Naive thymus-derived CD8-positive, alpha-beta T cell (primary cell): ENCODE data around the gene CAMP. TPM values are rescaled to one million over a fixed set of nuclear protein-coding genes. Genes with fewer than 3 reads are reported as not detected.
"Not testable (repeated sequence)": the region's sequence is repeated elsewhere in the genome, so short reads cannot be mapped to it uniquely, and the experiment has no call there.

ENCODE experiments used
- ATAC-seq, 2 donors: fragments of 150-1000 bp; cut with Tn5 transposase in 1 of 2; sonication (Bioruptor Pico), chemical (Tn5 transposase) in 1 of 2; 1 replicate in 1 of 2; 2 replicates in 1 of 2; pipeline ENCODE4 v1.10.0; 2021; ENCODE audit warnings: mild to moderate bottlenecking in 2 of 2, moderate library complexity in 2 of 2
- POLR2A ChIA-PET: fragments of 350-600 bp; sonication (Branson Sonifier 250); formaldehyde crosslinking; loops from one replicate; lab custom pipeline; 2021; ENCODE audit warnings: antibody characterized with exemption; lab: Charles Lee
- DNase-seq, 10 donors: peaks; one replicate each; pipeline versions ENCODE4 v3.0.0 to v3.0.0-alpha.2; 2020 to 2022
- H3K27ac Mint-ChIP-seq, 10 donors: one replicate each; pipeline ENCODE4 v1.8.0; 2020 to 2022; ENCODE audit warnings: mild to moderate bottlenecking in 10 of 10, mixed read lengths in 10 of 10, moderate library complexity in 4 of 10, inconsistent platforms in 1 of 10
- H3K27me3 Mint-ChIP-seq, 5 donors: one replicate each; pipeline ENCODE4 v1.8.0; 2021 to 2022; ENCODE audit warnings: mixed read lengths in 5 of 5
- H3K36me3 Mint-ChIP-seq, 3 donors: one replicate each; pipeline ENCODE4 v1.8.0; 2020 to 2022; ENCODE audit warnings: mixed read lengths in 3 of 3, mild to moderate bottlenecking in 2 of 3, inconsistent platforms in 1 of 3
- H3K4me1 Mint-ChIP-seq, 4 donors: one replicate each; pipeline ENCODE4 v1.8.0; 2021 to 2022; ENCODE audit warnings: mixed read lengths in 4 of 4
- H3K4me3 Mint-ChIP-seq, 10 donors: one replicate each; pipeline ENCODE4 v1.8.0; 2020 to 2022; ENCODE audit warnings: mild to moderate bottlenecking in 10 of 10, mixed read lengths in 10 of 10, moderate library complexity in 6 of 10, inconsistent platforms in 1 of 10
- H3K9me3 Mint-ChIP-seq, 9 donors: one replicate each; pipeline ENCODE4 v1.8.0; 2020 to 2022; ENCODE audit warnings: mixed read lengths in 9 of 9, mild to moderate bottlenecking in 3 of 9, inconsistent platforms in 1 of 9, moderate library complexity in 1 of 9
- microRNA-seq: library from miRNA; unstranded; fragments of <30 nt; microRNA quantifications from one replicate; pipeline ENCODE4 v1.2.0, GENCODE V29; 2022; ENCODE audit warnings: borderline microRNAs expressed
- polyA plus RNA-seq, 3 donors: library from polyadenylated mRNA; unstranded; fragments of 300-500 nt; fragmentation: Illumina TruSeq; gene quantifications; one replicate each; pipeline ENCODE4 v1.2.3, GENCODE V29; 2021
- total RNA-seq, 8 experiments: library from RNA in 2 of 8; stranded (reverse) in 2 of 8; gene quantifications; one replicate each; pipeline ENCODE4 v1.2.3 and lab custom pipeline; 2021 to 2026

The CAMP gene
- total and polyA plus RNA-seq, 5 experiments from 2014 or later, result not detected

DNA sequence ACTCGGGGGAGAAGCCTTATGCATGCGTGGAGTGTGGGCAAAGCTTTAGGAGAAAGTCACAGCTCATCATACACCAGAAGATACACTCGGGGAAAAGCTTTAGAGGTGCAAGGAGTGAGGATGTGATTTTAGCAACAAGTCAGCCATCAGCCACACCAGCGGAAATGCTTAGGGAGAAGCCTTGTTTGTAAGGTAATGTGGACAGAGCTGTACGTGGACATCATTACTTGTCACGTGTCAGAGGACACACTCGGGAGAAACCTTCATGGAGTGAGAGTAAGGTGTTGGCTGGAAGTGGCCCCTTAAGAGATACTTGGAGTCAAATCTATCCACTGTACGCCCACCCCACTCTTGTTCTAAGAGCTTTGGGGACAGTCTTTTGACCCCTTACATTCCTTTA lies 46.3 kb downstream of the CAMP start:
- DNase-seq (peak in 1 of 10 donors; percentile 4), ATAC-seq (no peak)
- Mint-ChIP-seq H3K27me3 (no peaks in the 10 kb centered on the region), H3K9me3 (no peaks in the 10 kb centered on the region), H3K36me3 (peaks cover 0 to 18% (median 0%) of the 10 kb centered on the region in 3 donors), H3K4me3 (peak overlapping the region; percentile 65 to 89 (median 82)), H3K27ac (peak overlapping the region; percentile 84 to 99 (median 93)), H3K4me1 (peaks cover 20 to 38% (median 34%) of the 10 kb centered on the region in 4 donors)
- POLR2A ChIA-PET, result interaction anchor here (0.6 to 3.4 kb wide), 6 partner anchors 20 to 181 kb away, joined by 4 to 26 read pairs (median 5); partner anchors contain the start of genes NME6 and ZNF589

DNA sequence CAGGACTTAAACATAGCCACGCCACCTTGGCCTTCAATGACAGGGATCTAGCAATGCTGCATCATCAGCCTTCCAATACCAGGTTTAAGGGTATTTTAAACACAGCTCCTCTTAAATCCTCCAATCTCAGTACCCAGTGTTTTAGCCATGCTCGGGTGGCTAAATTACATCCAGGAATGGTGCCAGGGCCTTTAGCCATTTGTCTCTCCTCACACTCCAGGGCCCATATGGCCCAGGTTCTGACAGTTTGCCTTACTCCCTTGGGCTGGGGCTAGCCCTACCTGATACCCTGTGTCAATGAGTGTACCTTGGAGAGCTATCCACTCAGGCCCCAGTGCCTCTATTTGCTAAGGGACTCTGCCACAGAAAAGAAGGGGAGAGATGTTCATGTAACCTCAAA lies 47.0 kb downstream of the CAMP start:
- Mint-ChIP-seq H3K36me3 (peaks cover 0 to 16% (median 0%) of the 10 kb centered on the region in 3 donors), H3K27me3 (no peaks in the 10 kb centered on the region), H3K27ac (peak overlapping the region in 9 of 10 donors; percentile 41 to 94 (median 84)), H3K4me1 (peaks cover 20 to 38% (median 34%) of the 10 kb centered on the region in 4 donors), H3K9me3 (no peaks in the 10 kb centered on the region), H3K4me3 (peak overlapping the region in 5 of 10 donors; percentile 30 to 56 (median 43))
- ATAC-seq (no peak), DNase-seq (no peak)
- POLR2A ChIA-PET, result interaction anchor here (0.5 to 3.4 kb wide), 5 partner anchors 30 to 646 kb away, joined by 3 to 26 read pairs (median 5); partner anchors contain the start of genes CCDC51, NME6, TMA7 and ZNF589

DNA sequence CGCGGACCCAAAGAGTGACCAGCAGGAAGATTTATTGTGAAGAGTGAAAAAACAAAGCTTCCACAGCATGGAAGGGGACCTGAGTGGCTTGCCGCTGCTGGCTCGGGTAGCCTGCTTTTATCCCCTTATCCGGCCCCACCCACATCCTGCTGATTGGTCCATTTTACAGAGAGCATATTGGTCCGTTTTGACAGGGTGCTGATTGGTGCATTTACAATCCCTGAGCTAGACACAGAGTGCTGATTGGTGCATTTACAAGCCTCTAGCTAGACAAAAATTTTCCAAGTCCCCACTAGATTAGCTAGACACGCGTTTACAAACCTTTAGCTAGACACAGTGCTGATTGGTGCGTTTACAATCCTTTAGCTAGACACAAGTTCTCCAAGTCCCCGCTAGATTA lies 47.9 kb downstream of the CAMP start:
- H3K27ac Mint-ChIP-seq, result peak overlapping the region in 1 of 10 donors; percentile 2
- DNase-seq, H3K9me3 Mint-ChIP-seq, ATAC-seq, H3K4me3 Mint-ChIP-seq, H3K27me3 Mint-ChIP-seq: not testable (repeated sequence)
- peaks cover 20 to 38% (median 34%) of the 10 kb centered on the region in 4 donors for H3K4me1 Mint-ChIP-seq
- POLR2A ChIA-PET, result interaction anchor here (0.6 to 1.2 kb wide), 2 partner anchors 168 to 256 kb away, joined by 3 to 6 read pairs; partner anchors contain the start of genes CCDC51 and TMA7
- peaks cover 0 to 12% (median 0%) of the 10 kb centered on the region in 3 donors for H3K36me3 Mint-ChIP-seq

DNA sequence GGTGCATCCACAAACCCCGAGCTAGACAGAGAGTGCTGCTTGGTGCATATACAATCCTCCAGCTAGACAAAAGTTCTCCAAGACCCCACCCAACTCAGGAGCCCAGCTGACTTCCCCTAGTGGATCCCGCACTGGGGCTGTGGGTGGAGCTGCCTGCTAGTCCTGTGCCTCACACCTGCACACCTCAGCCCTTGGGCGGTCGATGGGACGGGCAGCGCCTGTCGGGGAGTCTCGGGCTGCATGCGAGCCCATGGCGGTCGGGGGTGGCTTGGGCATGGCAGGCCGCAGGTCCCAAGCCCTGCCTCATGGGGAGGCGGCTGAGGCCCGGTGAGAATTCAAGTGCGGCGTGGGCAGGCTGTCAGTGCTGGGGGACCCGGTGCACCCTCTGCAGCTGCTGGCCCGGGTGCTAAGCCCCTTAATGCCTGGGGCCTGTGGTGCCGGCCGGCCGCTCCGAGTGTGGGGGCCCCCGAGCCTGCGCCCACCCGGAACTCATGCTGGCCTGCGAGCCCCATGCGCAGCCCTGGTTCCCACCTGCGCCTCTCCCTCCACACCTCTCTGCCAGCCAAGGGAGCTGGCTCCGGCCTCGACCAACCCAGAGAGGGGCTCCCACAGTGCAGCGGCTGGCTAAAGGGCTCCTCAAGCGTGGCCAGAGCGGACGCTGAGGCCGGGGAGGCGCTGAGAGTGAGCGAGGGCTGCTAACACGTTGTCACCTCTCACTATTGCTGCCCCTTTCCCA lies 48.6 kb downstream of the CAMP start:
- no peak overlapping the region for H3K4me3 Mint-ChIP-seq
- POLR2A ChIA-PET, result interaction anchor here (0.7 kb wide), 1 partner anchor 168 kb away, joined by 4 read pairs; the partner anchor contains the start of genes CCDC51 and TMA7
- H3K27ac Mint-ChIP-seq, result no peak overlapping the region
- peaks cover 21 to 37% (median 33%) of the 10 kb centered on the region in 4 donors for H3K4me1 Mint-ChIP-seq
- no peak for ATAC-seq
- no peaks in the 10 kb centered on the region for H3K27me3 Mint-ChIP-seq
- H3K9me3 Mint-ChIP-seq, result no peaks in the 10 kb centered on the region
- no peak for DNase-seq
- peaks cover 0 to 5% (median 0%) of the 10 kb centered on the region in 3 donors for H3K36me3 Mint-ChIP-seq

DNA sequence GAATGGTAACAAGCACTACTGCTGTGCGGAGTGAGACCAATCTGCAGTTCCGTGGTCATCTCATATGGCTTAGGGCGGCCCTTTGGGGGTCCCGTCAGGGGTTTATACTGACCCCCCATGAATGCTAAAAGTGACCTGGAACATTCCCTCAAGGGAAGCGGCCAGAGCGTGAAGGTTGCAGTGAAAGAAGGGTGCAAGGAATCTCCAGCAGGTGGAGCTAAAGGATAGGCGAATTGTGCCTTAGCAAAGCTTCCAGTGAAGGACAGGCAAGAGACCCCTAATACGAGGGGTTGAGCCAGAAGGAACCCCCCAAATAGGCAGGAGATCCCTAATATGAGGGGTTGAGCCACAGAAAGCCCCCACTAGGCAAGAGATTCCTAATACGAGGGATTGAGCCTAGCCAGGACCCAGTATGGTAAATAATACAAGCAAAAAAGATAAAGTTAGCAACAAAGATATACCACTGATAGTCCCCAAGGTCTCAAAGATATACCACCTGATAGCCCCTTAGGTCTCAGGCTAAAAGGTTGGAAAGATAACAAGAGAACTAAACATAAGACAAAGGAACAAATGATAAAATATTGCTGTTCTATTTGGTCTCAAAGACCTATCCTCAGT lies 50.4 kb downstream of the CAMP start:
- Mint-ChIP-seq H3K4me1 (peaks cover 12 to 23% (median 21%) of the 10 kb centered on the region in 4 donors), H3K27me3 (no peaks in the 10 kb centered on the region), H3K27ac (peak overlapping the region in 3 of 10 donors; percentile 59 to 69 (median 68)), H3K4me3 (no peak overlapping the region), H3K9me3 (no peaks in the 10 kb centered on the region), H3K36me3 (no peaks in the 10 kb centered on the region)
- POLR2A ChIA-PET, result interaction anchor here (0.9 kb wide), 2 partner anchors 160 to 240 kb away, joined by 3 to 5 read pairs; no protein-coding TSS in a partner anchor
- ATAC-seq (peak in 1 of 2 donors; percentile 57), DNase-seq (peak in 9 of 10 donors; percentile 22 to 72 (median 58))

DNA sequence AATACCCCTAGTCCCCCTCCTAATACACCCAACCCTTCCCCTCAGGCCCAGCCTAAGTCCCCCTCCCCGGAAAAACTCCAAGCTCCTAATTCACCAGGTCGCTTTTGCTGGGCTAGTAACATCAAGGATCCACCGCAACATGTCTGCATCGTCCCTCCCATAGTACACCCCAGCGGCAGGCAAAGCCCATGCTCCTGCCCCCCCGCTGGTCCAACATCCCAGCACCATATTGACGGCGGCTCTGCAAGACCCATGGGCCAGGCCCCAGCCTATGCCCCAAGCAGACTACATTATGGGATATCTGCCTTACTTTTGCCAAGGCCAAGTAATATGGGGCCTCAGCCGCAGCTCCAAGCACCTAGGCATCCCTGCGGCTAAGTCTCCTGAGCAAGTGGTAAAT lies 51.2 kb downstream of the CAMP start:
- Mint-ChIP-seq H3K27me3 (no peaks in the 10 kb centered on the region), H3K9me3 (no peaks in the 10 kb centered on the region), H3K27ac (no peak overlapping the region), H3K4me3 (peak overlapping the region in 1 of 10 donors; percentile 14), H3K4me1 (peaks cover 8 to 16% (median 14%) of the 10 kb centered on the region in 4 donors), H3K36me3 (no peaks in the 10 kb centered on the region)
- DNase-seq, result no peak
- POLR2A ChIA-PET, result no interaction called here
- no peak for ATAC-seq

Small RNA genes lying within 50 kb of the gene (microRNA-seq; reads per million reads assigned to microRNA genes)
- gene MIR4443, result 4.8 reads per million, percentile 11 among the genes with 10 or more reads in this experiment

Other genes with a start within 250 kb of the CAMP start
- 10 to 100 TPM; 53.0 to 56.8 TPM for gene MAP4, start 207.1 kb upstream of the CAMP start, total RNA-seq
- 10 to 100 TPM; 17.8 to 29.5 (median 25.2) TPM for gene MAP4, start 207.1 kb upstream of the CAMP start, polyA plus RNA-seq
- not detected for gene CDC25A, start 35.1 kb upstream of the CAMP start, total RNA-seq
- not detected for gene CDC25A, start 35.1 kb upstream of the CAMP start, polyA plus RNA-seq
- gene ZNF589, start 17.6 kb downstream of the CAMP start, total RNA-seq, result 10 to 100 TPM; 37.6 to 39.2 TPM
- 1 to 10 TPM; 4.7 to 9.7 (median 6.6) TPM for gene ZNF589, start 17.6 kb downstream of the CAMP start, polyA plus RNA-seq
- gene NME6, start 77.9 kb downstream of the CAMP start, total RNA-seq, result 10 to 100 TPM; 34.3 to 40.4 TPM
- gene NME6, start 77.9 kb downstream of the CAMP start, polyA plus RNA-seq, result 10 to 100 TPM; 47.7 to 50.3 (median 48.6) TPM
- not detected for gene SPINK8, start 110.2 kb downstream of the CAMP start, total RNA-seq
- not detected for gene SPINK8, start 110.2 kb downstream of the CAMP start, polyA plus RNA-seq
- not detected for gene FBXW12, start 148.7 kb downstream of the CAMP start, total RNA-seq
- gene FBXW12, start 148.7 kb downstream of the CAMP start, polyA plus RNA-seq, result not detected
- gene PLXNB1, start 206.6 kb downstream of the CAMP start, total RNA-seq, result 1 to 10 TPM; 2.0 to 3.2 TPM
- gene PLXNB1, start 206.6 kb downstream of the CAMP start, polyA plus RNA-seq, result not detected
- gene CCDC51, start 216.6 kb downstream of the CAMP start, total RNA-seq, result 1 to 10 TPM; 4.6 to 4.7 TPM
- 10 to 100 TPM in 2 of 3 donors, 1 to 10 TPM in 1; 8.6 to 12.9 (median 11.8) TPM for gene CCDC51, start 216.6 kb downstream of the CAMP start, polyA plus RNA-seq
- gene TMA7, start 216.8 kb downstream of the CAMP start, total RNA-seq, result 100 to 1,000 TPM; 274 to 291 TPM
- gene TMA7, start 216.8 kb downstream of the CAMP start, polyA plus RNA-seq, result 100 to 1,000 TPM; 714 to 931 (median 847) TPM
- gene ATRIP, start 223.2 kb downstream of the CAMP start, total RNA-seq, result 10 to 100 TPM; 13.2 to 13.5 TPM
- gene ATRIP, start 223.2 kb downstream of the CAMP start, polyA plus RNA-seq, result 10 to 100 TPM in 2 of 3 donors, 1 to 10 TPM in 1; 8.9 to 17.5 (median 13.1) TPM